GM12872 (cell line): ENCODE measurements around the gene FBN3.

Experiments used
- CTCF ChIP-seq: IDR thresholded peaks from 3 replicates; pipeline ENCODE4 v1.5.1; 2011; ENCODE audit warnings: low read depth, mild to moderate bottlenecking, low read length, moderate library complexity; ENCODE audit not compliant: insufficient read depth

The FBN3 gene

GRCh38 chr19:8147582-8147978 is 1.8 kb downstream of the FBN3 start:
- no peak for TF ChIP-seq CTCF

- TF ChIP-seq CTCF, result no peak
These were observed 2.4 kb downstream of the FBN3 start for GRCh38 chr19:8146877-8147581.

- TF ChIP-seq CTCF, result no peak
These were observed 5.0 kb downstream of the FBN3 start for GRCh38 chr19:8144273-8144995.

- no peak for TF ChIP-seq CTCF
These were observed 6.4 kb downstream of the FBN3 start for GRCh38 chr19:8143041-8143440.

- TF ChIP-seq CTCF, result no peak
These were observed 6.9 kb downstream of the FBN3 start for GRCh38 chr19:8142513-8142900.

- TF ChIP-seq CTCF, result no peak
These were observed 7.5 kb downstream of the FBN3 start for GRCh38 chr19:8141726-8142512.

GRCh38 chr19:8138201-8138600 is 11.2 kb downstream of the FBN3 start:
- TF ChIP-seq CTCF, result no peak
